GM12873 (cell line): ENCODE measurements around the gene TRAF2.
A peak's percentile ranks its signal among the peaks of the same experiment; 100 is the strongest.

ENCODE experiments used
- TF ChIP-seq, protein P1 (sequence below): IDR thresholded peaks from 2 replicates; pipeline ENCODE4 v1.5.1; 2012; ENCODE audit warnings: low read depth, mild to moderate bottlenecking, moderate library complexity, low read length, control low read depth; ENCODE audit not compliant: insufficient read depth; ENCODE audit errors: missing control alignments

Gene TRAF2

DNA sequence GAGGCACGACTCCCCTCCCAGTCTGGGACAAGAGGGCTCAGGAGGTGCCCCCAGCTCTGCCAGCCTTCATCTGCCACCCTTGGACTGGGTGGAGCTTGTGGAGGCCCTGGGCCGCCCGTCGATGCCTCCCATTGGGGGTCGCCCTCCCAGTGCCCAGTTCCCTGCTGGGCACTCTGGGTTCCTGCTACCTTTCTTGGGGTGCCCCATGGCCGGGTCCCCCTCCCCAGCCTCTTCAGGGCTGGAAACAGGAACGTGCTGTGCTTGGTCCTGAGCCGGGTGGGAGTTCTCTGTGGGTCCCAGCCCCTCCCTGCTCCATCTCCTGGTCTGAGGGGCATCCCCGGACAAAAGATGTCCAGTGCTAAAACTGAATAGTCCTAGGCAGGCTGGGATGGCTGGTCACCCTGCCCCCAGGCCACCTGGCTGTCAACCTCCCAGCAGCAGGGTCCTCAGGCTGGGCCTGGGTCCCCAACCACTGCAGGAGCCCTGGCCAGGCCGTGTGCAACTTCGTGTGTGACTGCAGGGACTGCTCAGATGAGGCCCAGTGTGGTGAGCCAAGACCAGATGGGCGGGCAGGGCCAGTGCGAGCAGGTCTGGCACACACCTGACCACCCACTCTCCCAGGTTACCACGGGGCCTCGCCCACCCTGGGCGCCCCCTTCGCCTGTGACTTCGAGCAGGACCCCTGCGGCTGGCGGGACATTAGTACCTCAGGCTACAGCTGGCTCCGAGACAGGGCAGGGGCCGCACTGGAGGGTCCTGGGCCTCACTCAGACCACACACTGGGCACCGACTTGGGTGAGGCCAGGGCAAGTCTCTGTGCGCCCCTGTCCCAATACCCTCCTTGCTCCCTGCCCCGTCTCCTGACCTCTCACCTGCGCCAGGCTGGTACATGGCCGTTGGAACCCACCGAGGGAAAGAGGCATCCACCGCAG, 33.4 kb upstream of the TRAF2 start:
- TF ChIP-seq, protein P1, sequence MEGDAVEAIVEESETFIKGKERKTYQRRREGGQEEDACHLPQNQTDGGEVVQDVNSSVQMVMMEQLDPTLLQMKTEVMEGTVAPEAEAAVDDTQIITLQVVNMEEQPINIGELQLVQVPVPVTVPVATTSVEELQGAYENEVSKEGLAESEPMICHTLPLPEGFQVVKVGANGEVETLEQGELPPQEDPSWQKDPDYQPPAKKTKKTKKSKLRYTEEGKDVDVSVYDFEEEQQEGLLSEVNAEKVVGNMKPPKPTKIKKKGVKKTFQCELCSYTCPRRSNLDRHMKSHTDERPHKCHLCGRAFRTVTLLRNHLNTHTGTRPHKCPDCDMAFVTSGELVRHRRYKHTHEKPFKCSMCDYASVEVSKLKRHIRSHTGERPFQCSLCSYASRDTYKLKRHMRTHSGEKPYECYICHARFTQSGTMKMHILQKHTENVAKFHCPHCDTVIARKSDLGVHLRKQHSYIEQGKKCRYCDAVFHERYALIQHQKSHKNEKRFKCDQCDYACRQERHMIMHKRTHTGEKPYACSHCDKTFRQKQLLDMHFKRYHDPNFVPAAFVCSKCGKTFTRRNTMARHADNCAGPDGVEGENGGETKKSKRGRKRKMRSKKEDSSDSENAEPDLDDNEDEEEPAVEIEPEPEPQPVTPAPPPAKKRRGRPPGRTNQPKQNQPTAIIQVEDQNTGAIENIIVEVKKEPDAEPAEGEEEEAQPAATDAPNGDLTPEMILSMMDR = no peak

DNA sequence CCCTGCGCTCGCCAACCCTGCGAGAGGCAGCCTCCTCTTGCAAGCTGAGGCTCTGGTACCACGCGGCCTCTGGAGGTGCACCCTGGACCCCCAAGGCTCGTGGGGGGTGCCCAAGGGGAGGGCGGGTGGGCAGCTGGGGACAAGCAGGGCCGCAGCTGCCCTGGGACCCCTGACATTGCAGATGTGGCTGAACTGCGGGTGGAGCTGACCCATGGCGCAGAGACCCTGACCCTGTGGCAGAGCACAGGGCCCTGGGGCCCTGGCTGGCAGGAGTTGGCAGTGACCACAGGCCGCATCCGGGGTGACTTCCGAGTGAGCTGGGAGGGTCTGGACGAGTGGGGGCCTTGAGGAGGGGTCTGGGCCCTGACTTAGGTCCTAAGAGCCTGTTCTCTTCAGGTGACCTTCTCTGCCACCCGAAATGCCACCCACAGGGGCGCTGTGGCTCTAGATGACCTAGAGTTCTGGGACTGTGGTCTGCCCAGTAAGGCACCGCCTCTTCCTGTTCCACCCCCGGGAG, 32.7 kb upstream of the TRAF2 start:
- TF ChIP-seq, protein P1 = peak; percentile 30

DNA sequence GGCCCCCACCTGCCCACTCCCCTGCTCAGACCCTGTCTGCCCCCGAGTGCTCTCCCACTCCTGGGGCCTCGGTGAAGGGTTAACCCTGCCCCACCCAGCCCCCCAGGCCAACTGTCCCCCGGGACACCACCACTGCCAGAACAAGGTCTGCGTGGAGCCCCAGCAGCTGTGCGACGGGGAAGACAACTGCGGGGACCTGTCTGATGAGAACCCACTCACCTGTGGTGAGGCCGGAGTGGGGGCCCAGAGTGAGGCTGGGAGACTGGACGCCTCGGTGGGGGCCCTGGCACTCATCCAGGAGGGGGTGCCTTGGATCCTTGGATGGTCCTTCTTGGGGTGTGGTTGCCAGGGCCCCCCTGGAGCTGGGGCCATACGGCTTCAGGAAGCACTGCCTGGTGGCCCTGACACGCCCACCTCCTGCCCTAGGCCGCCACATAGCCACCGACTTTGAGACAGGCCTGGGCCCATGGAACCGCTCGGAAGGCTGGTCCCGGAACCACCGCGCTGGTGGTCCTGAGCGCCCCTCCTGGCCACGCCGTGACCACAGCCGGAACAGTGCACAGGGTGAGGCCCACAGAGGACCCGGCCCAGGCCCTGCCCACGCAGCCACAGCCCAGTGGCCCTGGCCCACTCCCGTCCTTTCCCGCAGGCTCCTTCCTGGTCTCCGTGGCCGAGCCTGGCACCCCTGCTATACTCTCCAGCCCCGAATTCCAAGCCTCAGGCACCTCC, 32.0 kb upstream of the TRAF2 start:
- TF ChIP-seq, protein P1 = no peak

DNA sequence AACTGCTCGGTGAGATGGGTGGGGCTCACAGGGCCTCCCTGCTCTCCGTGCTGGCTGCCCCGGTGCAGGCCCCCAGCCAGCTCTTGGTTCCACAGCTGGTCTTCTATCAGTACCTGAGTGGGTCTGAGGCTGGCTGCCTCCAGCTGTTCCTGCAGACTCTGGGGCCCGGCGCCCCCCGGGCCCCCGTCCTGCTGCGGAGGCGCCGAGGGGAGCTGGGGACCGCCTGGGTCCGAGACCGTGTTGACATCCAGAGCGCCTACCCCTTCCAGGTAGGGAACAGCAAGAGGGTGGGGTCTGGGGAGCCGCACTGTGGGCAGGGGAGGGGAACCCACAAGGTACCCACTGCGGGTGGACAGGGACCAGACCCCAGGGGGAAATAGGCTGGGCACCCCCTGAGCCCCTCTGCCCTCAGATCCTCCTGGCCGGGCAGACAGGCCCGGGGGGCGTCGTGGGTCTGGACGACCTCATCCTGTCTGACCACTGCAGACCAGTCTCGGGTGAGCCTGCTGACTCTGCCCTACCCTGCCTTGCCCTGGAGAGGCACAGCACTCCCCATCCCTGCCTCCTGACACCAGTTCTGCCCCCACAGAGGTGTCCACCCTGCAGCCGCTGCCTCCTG, 31.4 kb upstream of the TRAF2 start:
- TF ChIP-seq, protein P1 = no peak

DNA sequence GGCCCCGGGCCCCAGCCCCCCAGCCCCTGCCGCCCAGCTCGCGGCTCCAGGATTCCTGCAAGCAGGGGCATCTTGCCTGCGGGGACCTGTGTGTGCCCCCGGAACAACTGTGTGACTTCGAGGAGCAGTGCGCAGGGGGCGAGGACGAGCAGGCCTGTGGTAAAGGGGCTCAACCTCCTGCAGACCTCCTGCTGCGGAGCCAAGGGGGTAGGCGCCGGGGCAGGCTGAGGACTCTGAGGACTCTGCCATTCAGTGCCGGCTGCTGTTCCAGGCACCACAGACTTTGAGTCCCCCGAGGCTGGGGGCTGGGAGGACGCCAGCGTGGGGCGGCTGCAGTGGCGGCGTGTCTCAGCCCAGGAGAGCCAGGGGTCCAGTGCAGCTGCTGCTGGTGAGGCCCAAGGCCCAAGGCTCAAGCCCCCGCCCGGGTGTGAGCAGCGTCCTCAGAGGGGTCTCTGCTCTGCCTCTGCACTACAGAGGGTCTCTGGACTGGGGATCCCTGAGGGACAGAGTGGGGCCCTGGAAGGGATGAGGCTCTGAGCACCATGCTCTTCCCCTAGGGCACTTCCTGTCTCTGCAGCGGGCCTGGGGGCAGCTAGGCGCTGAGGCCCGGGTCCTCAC, 30.7 kb upstream of the TRAF2 start:
- TF ChIP-seq, protein P1 = no peak

DNA sequence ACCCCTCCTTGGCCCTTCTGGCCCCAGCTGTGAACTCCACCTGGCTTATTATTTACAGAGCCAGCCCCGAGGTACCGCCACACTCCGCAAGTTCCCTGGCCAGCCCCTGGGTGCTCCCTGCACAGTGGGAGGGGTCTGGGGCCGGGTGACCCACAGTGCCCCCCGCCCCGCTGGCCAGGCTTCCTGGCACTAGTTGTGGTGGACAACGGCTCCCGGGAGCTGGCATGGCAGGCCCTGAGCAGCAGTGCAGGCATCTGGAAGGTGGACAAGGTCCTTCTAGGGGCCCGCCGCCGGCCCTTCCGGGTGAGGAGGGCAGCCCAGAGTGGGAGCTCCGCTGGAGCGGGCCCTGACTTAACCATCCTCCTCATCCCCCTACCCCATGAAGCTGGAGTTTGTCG, 30.2 kb upstream of the TRAF2 start:
- TF ChIP-seq, protein P1 = no peak

DNA sequence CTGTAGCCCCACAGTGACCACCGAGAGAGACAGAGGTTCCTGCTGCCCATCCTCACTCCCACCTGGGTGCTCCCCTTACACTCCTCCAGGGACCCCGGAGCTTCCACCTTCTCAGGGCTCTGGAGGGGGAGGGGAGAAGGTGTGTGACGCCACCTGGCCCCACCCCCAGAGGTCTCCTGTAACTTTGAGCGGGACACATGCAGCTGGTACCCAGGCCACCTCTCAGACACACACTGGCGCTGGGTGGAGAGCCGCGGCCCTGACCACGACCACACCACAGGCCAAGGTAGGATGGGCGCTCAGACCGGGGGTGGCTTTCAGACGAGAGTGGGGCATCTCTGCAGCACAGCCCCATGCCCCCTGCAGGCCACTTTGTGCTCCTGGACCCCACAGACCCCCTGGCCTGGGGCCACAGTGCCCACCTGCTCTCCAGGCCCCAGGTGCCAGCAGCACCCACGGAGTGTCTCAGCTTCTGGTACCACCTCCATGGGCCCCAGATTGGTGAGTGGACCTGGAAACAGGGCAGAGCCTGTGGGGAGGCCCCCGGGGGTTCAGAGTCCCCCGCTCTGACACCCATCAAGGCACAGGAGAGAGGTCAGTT, 29.7 kb upstream of the TRAF2 start:
- TF ChIP-seq, protein P1 = peak; percentile 25
